Measurements from ENCODE around the gene ZBTB4.
A peak's percentile ranks its signal among the peaks of the same experiment; 100 is the strongest.

ZBTB4 gene

GRCh38 chr17:7440834-7441195 lies 38.6 kb downstream of the ZBTB4 start:
- DNase-seq (ENCODE audit: low read depth), result no peak

GRCh38 chr17:7440113-7440833 lies 39.2 kb downstream of the ZBTB4 start:
- peak; percentile 22 for DNase-seq (ENCODE audit: low read depth)

GRCh38 chr17:7439462-7440112 lies 39.8 kb downstream of the ZBTB4 start, which contains the start of gene FGF11:
Gene FGF11, plus strand, starts transcription at chr17:7439512. Its CDS starts 109 bp downstream, at chr17:7439621.
- DNase-seq (ENCODE audit: low read depth), result no peak

- no peak for DNase-seq (ENCODE audit: low read depth)
Observed at GRCh38 chr17:7438656-7439460, 40.6 kb downstream of the ZBTB4 start.

GRCh38 chr17:7437950-7438614 lies 41.3 kb downstream of the ZBTB4 start:
- peak; percentile 57 for DNase-seq (ENCODE audit: low read depth)

- no peak for DNase-seq (ENCODE audit: low read depth)
Observed at GRCh38 chr17:7437369-7437863, 42.0 kb downstream of the ZBTB4 start.

- DNase-seq (ENCODE audit: low read depth), result peak; percentile 72
Observed at GRCh38 chr17:7436556-7437368, 42.7 kb downstream of the ZBTB4 start.

- peak; percentile 35 for DNase-seq (ENCODE audit: low read depth)
Observed at GRCh38 chr17:7435676-7436555, 43.5 kb downstream of the ZBTB4 start.

GRCh38 chr17:7432296-7432695 lies 47.1 kb downstream of the ZBTB4 start:
- no peak for DNase-seq (ENCODE audit: low read depth)

GRCh38 chr17:7431231-7431630 lies 48.2 kb downstream of the ZBTB4 start:
- DNase-seq (ENCODE audit: low read depth), result no peak

- no peak for DNase-seq (ENCODE audit: low read depth)
Observed at GRCh38 chr17:7429722-7430121, 49.7 kb downstream of the ZBTB4 start.

GRCh38 chr17:7428557-7428956 lies 50.9 kb downstream of the ZBTB4 start, which contains the start of gene SPEM3:
Gene SPEM3, plus strand, starts transcription at chr17:7428857. Its CDS starts 46 bp downstream, at chr17:7428903.
- no peak for DNase-seq (ENCODE audit: low read depth)

- DNase-seq (ENCODE audit: low read depth), result no peak
Observed at GRCh38 chr17:7427549-7427948, 51.9 kb downstream of the ZBTB4 start.

GRCh38 chr17:7426896-7427489 lies 52.4 kb downstream of the ZBTB4 start:
- DNase-seq (ENCODE audit: low read depth), result no peak

- no peak for DNase-seq (ENCODE audit: low read depth)
Observed at GRCh38 chr17:7426203-7426863, 53.1 kb downstream of the ZBTB4 start.

GRCh38 chr17:7425756-7426155 lies 53.7 kb downstream of the ZBTB4 start:
- no peak for DNase-seq (ENCODE audit: low read depth)

GRCh38 chr17:7425316-7425715 lies 54.1 kb downstream of the ZBTB4 start, which contains the start of gene SPEM2:
Gene SPEM2, plus strand, starts transcription at chr17:7425616. Its CDS starts 73 bp downstream, at chr17:7425689.
- DNase-seq (ENCODE audit: low read depth), result no peak

- DNase-seq (ENCODE audit: low read depth), result no peak
Observed at GRCh38 chr17:7423679-7424078, 55.8 kb downstream of the ZBTB4 start.

- DNase-seq (ENCODE audit: low read depth), result no peak
Observed at GRCh38 chr17:7421186-7421585, 58.2 kb downstream of the ZBTB4 start.

Measured in stimulated activated CD4-positive, alpha-beta T cell treated with anti-CD3 and anti-CD28 coated beads, Interleukin-2, amount 100 ng/mL, for 4 hours (primary cell).